Sciatic nerve (tissue), 2 donors: Measurements from ENCODE around the gene MPC1L. TPM values are rescaled to one million over a fixed set of nuclear protein-coding genes. Genes with fewer than 3 reads are reported as not detected.

Experiments used
- ATAC-seq: fragments of 200-7000 bp; cut with Tn5 transposase; one replicate; pipeline ENCODE4 v1.9.1; 2020; ENCODE audit warnings: mild to moderate bottlenecking, moderate library complexity
- DNase-seq: peaks from one replicate; pipeline ENCODE4 v3.0.0-alpha.2; 2020; ENCODE audit warnings: low spot score
- intact Hi-C: fragments of 100-400 bp; cut with DNase I; formaldehyde crosslinking; loops from one replicate; pipeline ENCODE4 v1.14.2; 2022
- total RNA-seq: library from RNA; stranded (reverse); fragmentation: NEBNext Ultra II Directional; extraction: Animal tissue kit (Norgen Biotek cat#: 25700); gene quantifications from one replicate; pipeline ENCODE4 v1.2.1, GENCODE V29; 2021
- donor health status: DM: no; HTN: no; CAD: no.
- donor health status: DM: no; HTN: no; CAD: no.

MPC1L gene
- total RNA-seq, 1 donor from 2014 or later: not detected

GRCh38 chrX:40622479-40623138, 619 bp upstream of the MPC1L start:
- DNase-seq (no peak), ATAC-seq (peak; percentile 44)
- intact Hi-C loops: no loop called here

- DNase-seq (no peak), ATAC-seq (no peak)
- intact Hi-C loops: no loop called here
These were observed 437 bp downstream of the MPC1L start for GRCh38 chrX:40623665-40624064.

- no peak for DNase-seq
- intact Hi-C loops: no loop called here
- ATAC-seq: no peak
These were observed 2.1 kb downstream of the MPC1L start for GRCh38 chrX:40625294-40625693.

GRCh38 chrX:40628506-40628905, 5.3 kb downstream of the MPC1L start:
- intact Hi-C loops: no loop called here
- DNase-seq (no peak), ATAC-seq (no peak)

- ATAC-seq (no peak), DNase-seq (no peak)
- intact Hi-C loops: no loop called here
These were observed 9.0 kb downstream of the MPC1L start for GRCh38 chrX:40632199-40632598.

- intact Hi-C loops: no loop called here
- no peak for DNase-seq
- no peak for ATAC-seq
These were observed 14.5 kb downstream of the MPC1L start for GRCh38 chrX:40637687-40638086.

GRCh38 chrX:40644176-40644575, 20.9 kb downstream of the MPC1L start:
- intact Hi-C loops: no loop called here
- DNase-seq (no peak), ATAC-seq (peak; percentile 51)

- DNase-seq (peak; percentile 70), ATAC-seq (peak; percentile 64)
- intact Hi-C loops: no loop called here
These were observed 21.7 kb downstream of the MPC1L start for GRCh38 chrX:40644821-40645358.

- peak; percentile 46 for ATAC-seq
- intact Hi-C loops: no loop called here
- peak; percentile 72 for DNase-seq
These were observed 23.5 kb downstream of the MPC1L start for GRCh38 chrX:40646489-40647306.

- peak; percentile 90 for ATAC-seq
- peak; percentile 97 for DNase-seq
- intact Hi-C loops: no loop called here
These were observed 24.3 kb downstream of the MPC1L start, which contains the start of gene CXorf38 for GRCh38 chrX:40647307-40648197. Gene CXorf38, minus strand, starts transcription at chrX:40647561. Its CDS starts 41 bp downstream, at chrX:40647520.

GRCh38 chrX:40651620-40652223, 28.5 kb downstream of the MPC1L start:
- ATAC-seq (no peak), DNase-seq (peak; percentile 86)
- intact Hi-C loops: no loop called here

- no peak for DNase-seq
- intact Hi-C loops: no loop called here
- no peak for ATAC-seq
These were observed 29.4 kb downstream of the MPC1L start for GRCh38 chrX:40652664-40653063.

GRCh38 chrX:40653535-40653934, 30.3 kb downstream of the MPC1L start:
- no peak for ATAC-seq
- DNase-seq: no peak
- intact Hi-C loops: no loop called here

- DNase-seq (no peak), ATAC-seq (no peak)
- intact Hi-C loops: no loop called here
These were observed 37.2 kb downstream of the MPC1L start for GRCh38 chrX:40660381-40660780.

GRCh38 chrX:40661489-40661888, 38.3 kb downstream of the MPC1L start:
- no peak for ATAC-seq
- DNase-seq: no peak
- intact Hi-C loops: no loop called here

GRCh38 chrX:40663078-40663740, 40.0 kb downstream of the MPC1L start:
- intact Hi-C loops: no loop called here
- DNase-seq: no peak
- ATAC-seq: no peak

- DNase-seq (no peak), ATAC-seq (no peak)
- intact Hi-C loops: no loop called here
These were observed 40.8 kb downstream of the MPC1L start for GRCh38 chrX:40663880-40664630.

- intact Hi-C loops: no loop called here
- DNase-seq (no peak), ATAC-seq (no peak)
These were observed 47.9 kb downstream of the MPC1L start for GRCh38 chrX:40671126-40671525.
